IMR-90 (cell line): ENCODE measurements around the gene PPM1G. TPM values are rescaled to one million over a fixed set of nuclear protein-coding genes. Genes with fewer than 3 reads are reported as not detected.

Source experiments
- ATAC-seq: fragments of 200-7000 bp; cut with Tn5 transposase; 2 replicates; pipeline ENCODE4 v1.9.1; 2020; ENCODE audit warnings: low read depth, mild to moderate bottlenecking, moderate library complexity
- BruUV-seq: library from RNA; stranded (reverse); fragments of 400-500 nt; replicated peaks from 2 replicates; lab custom pipeline; 2021; lab: Mats Ljungman, UMichigan
- CTCF ChIA-PET: fragments of 300-600 bp; formaldehyde crosslinking; extraction: SDS; loops from one replicate; lab custom pipeline; 2021; ENCODE audit warnings: antibody characterized with exemption; lab: Yijun Ruan, JAX
- POLR2A ChIA-PET: fragments of 300-600 bp; sonication (Branson Sonifier 250); formaldehyde crosslinking; loops from one replicate; lab custom pipeline; 2022; ENCODE audit warnings: antibody characterized with exemption; ENCODE audit not compliant: unreplicated experiment; lab: Charles Lee
- DNase-seq: peaks from one replicate; pipeline ENCODE4 v3.0.0; 2013
- H2AFZ ChIP-seq: replicated peaks from 2 replicates; pipeline ENCODE3; 2013; ENCODE audit warnings: low read length, mild to moderate bottlenecking; ENCODE audit not compliant: poor library complexity
- H2AK5ac ChIP-seq: 2 replicates; pipeline ENCODE4 v1.6.1; 2013; ENCODE audit warnings: low read depth, low read length, inconsistent platforms
- H2AK9ac ChIP-seq: replicated peaks from 2 replicates; pipeline ENCODE3; 2013; ENCODE audit warnings: mild to moderate bottlenecking, low read depth, low read length, moderate library complexity; ENCODE audit not compliant: poor library complexity
- H2BK120ac ChIP-seq: 2 replicates; pipeline ENCODE4 v1.6.1; 2013; ENCODE audit warnings: low read depth, low read length, inconsistent platforms
- H2BK15ac ChIP-seq: 3 replicates; pipeline ENCODE4 v1.6.1; 2013; ENCODE audit warnings: low read depth, low read length, inconsistent platforms
- H2BK20ac ChIP-seq: 2 replicates; pipeline ENCODE4 v1.6.1; 2013; ENCODE audit warnings: low read depth, mild to moderate bottlenecking, inconsistent platforms, low read length, moderate library complexity
- H2BK5ac ChIP-seq: 2 replicates; pipeline ENCODE4 v1.6.1; 2013; ENCODE audit warnings: mild to moderate bottlenecking, low read depth, low read length, inconsistent platforms; ENCODE audit not compliant: poor library complexity, severe bottlenecking
- H3K14ac ChIP-seq: replicated peaks from 2 replicates; pipeline ENCODE4 v1.6.1; 2013; ENCODE audit warnings: low read depth, low read length, inconsistent platforms
- H3K18ac ChIP-seq: 2 replicates; pipeline ENCODE4 v1.6.1; 2013; ENCODE audit warnings: low read depth, low read length, control low read depth
- H3K23ac ChIP-seq: 2 replicates; pipeline ENCODE4 v1.6.1; 2013; ENCODE audit warnings: low read depth, low read length, inconsistent platforms
- H3K27ac ChIP-seq: 2 replicates; pipeline ENCODE4 v1.5.1; 2013; ENCODE audit warnings: mild to moderate bottlenecking, control low read depth, low read length; ENCODE audit not compliant: insufficient read depth
- H3K27me3 ChIP-seq: 2 replicates; pipeline ENCODE4 v1.6.1; 2013; ENCODE audit warnings: low read length; ENCODE audit not compliant: control insufficient read depth, insufficient read depth
- H3K36me3 ChIP-seq: 2 replicates; pipeline ENCODE4 v1.6.1; 2013; ENCODE audit warnings: low read length, mixed read lengths; ENCODE audit not compliant: control insufficient read depth, insufficient read depth
- H3K4ac ChIP-seq: 2 replicates; pipeline ENCODE4 v1.6.1; 2013; ENCODE audit warnings: low read depth, low read length, inconsistent platforms
- H3K4me1 ChIP-seq: 2 replicates; pipeline ENCODE4 v1.6.1; 2013; ENCODE audit warnings: low read length, mixed read lengths; ENCODE audit not compliant: control insufficient read depth, insufficient read depth
- H3K4me2 ChIP-seq: 2 replicates; pipeline ENCODE4 v1.6.1; 2013; ENCODE audit warnings: low read depth, mild to moderate bottlenecking, control low read depth, low read length, moderate library complexity
- H3K4me3 ChIP-seq: 2 replicates; pipeline ENCODE4 v1.5.1; 2013; ENCODE audit warnings: low read depth, mild to moderate bottlenecking, control low read depth, low read length, moderate library complexity; ENCODE audit not compliant: insufficient read depth
- H3K56ac ChIP-seq: 2 replicates; pipeline ENCODE4 v1.6.1; 2013; ENCODE audit warnings: low read length, inconsistent platforms; ENCODE audit not compliant: insufficient read depth; ENCODE audit errors: extremely low read depth
- H3K79me1 ChIP-seq, 2 experiments: 2 replicates each; pipeline ENCODE4 v1.6.1; 2013; ENCODE audit warnings: low read length in 2 of 2, inconsistent platforms in 1 of 2, low read depth in 1 of 2
- H3K9ac ChIP-seq: 2 replicates; pipeline ENCODE4 v1.6.1; 2013; ENCODE audit warnings: low read depth, low read length, control low read depth
- H3K9me1 ChIP-seq: 2 replicates; pipeline ENCODE4 v1.6.1; 2013; ENCODE audit warnings: low read length, inconsistent platforms; ENCODE audit not compliant: insufficient read depth
- H3K9me3 ChIP-seq: 2 replicates; pipeline ENCODE4 v1.6.1; 2013; ENCODE audit warnings: low read length; ENCODE audit not compliant: control insufficient read depth, insufficient read depth
- H4K20me1 ChIP-seq: 2 replicates; pipeline ENCODE4 v1.6.1; 2013; ENCODE audit warnings: low read length, inconsistent platforms; ENCODE audit not compliant: insufficient read depth
- H4K5ac ChIP-seq: 2 replicates; pipeline ENCODE4 v1.6.1; 2013; ENCODE audit warnings: mild to moderate bottlenecking, low read depth, low read length, control low read depth
- H4K8ac ChIP-seq, 2 experiments: 2 replicates each; pipeline ENCODE4 v1.6.1; 2013; ENCODE audit warnings: low read depth in 2 of 2, low read length in 2 of 2, control low read depth in 1 of 2, inconsistent platforms in 1 of 2
- H4K91ac ChIP-seq: 2 replicates; pipeline ENCODE4 v1.6.1; 2013; ENCODE audit warnings: low read depth, low read length, inconsistent platforms; ENCODE audit not compliant: insufficient read depth
- BHLHE40 ChIP-seq: fragments of 150-350 bp; IDR thresholded peaks from 2 replicates; pipeline ENCODE4 v1.6.1; 2016; ENCODE audit warnings: mild to moderate bottlenecking, low read depth, low read length
- ELK1 ChIP-seq: fragments of 150-350 bp; IDR thresholded peaks from 2 replicates; pipeline ENCODE4 v1.6.1; 2016; ENCODE audit warnings: low read depth, mild to moderate bottlenecking, low read length, moderate library complexity, borderline replicate concordance
- FOS ChIP-seq: fragments of 150-350 bp; IDR thresholded peaks from 2 replicates; pipeline ENCODE4 v1.6.1; 2016; ENCODE audit warnings: low read depth, low read length
- MAFK ChIP-seq: IDR thresholded peaks from 2 replicates; pipeline ENCODE4 v1.6.1; 2012; ENCODE audit warnings: low read depth, low read length, improper control_type of control experiment
- MXI1 ChIP-seq: IDR thresholded peaks from 2 replicates; pipeline ENCODE4 v1.6.1; 2012; ENCODE audit warnings: low read depth, mild to moderate bottlenecking, low read length, moderate library complexity, borderline replicate concordance
- NFE2L2 ChIP-seq: fragments of 150-350 bp; IDR thresholded peaks from 2 replicates; pipeline ENCODE4 v1.6.1; 2016; ENCODE audit warnings: low read depth, mild to moderate bottlenecking, low read length
- POLR2A ChIP-seq: IDR thresholded peaks from 2 replicates; pipeline ENCODE4 v1.6.1; 2012; ENCODE audit warnings: mild to moderate bottlenecking, low read depth, low read length
- RAD21 ChIP-seq: IDR thresholded peaks from 2 replicates; pipeline ENCODE4 v1.6.1; 2012; ENCODE audit warnings: low read length, improper control_type of control experiment
- RCOR1 ChIP-seq: IDR thresholded peaks from 2 replicates; pipeline ENCODE4 v1.6.1; 2012; ENCODE audit warnings: mild to moderate bottlenecking, low read length, improper control_type of control experiment; ENCODE audit not compliant: insufficient replicate concordance
- WGBS, 2 experiments: methylation state at CpG; one replicate each; pipeline versions ENCODE4 v1.1.5 to v1.1.7; 2013; ENCODE audit warnings: missing lambda C conversion rate in 2 of 2; ENCODE audit not compliant: insufficient read length in 1 of 2; ENCODE audit errors: extremely low coverage in 2 of 2; 5-methylcytosine and 5-hydroxymethylcytosine counted together
- dilution Hi-C: fragments of 300-500 bp; cut with HindIII; formaldehyde crosslinking; loops from one replicate; pipeline ENCODE4 v1.14.3; 2018; ENCODE audit warnings: low sequenced_read_pairs; ENCODE audit not compliant: unreplicated experiment
- in situ Hi-C: fragments of 300-500 bp; cut with MboI; formaldehyde crosslinking; loops from 3 replicates; pipeline ENCODE4 v1.14.3; 2019; ENCODE audit warnings: low sequenced_read_pairs, inconsistent platforms, mixed read lengths
- intact Hi-C: fragments of 100-400 bp; cut with micrococcal nuclease; formaldehyde crosslinking; loops from 2 replicates; pipeline ENCODE4 v1.10.0; 2022
- polyA plus RNA-seq, 3 experiments: library from polyadenylated mRNA; depleted of rRNA; stranded (reverse); fragments of >200 nt; gene quantifications; 2 replicates each; pipeline ENCODE4 v1.2.3, GENCODE V29; 2012; ENCODE audit warnings: low replicate concordance in 1 of 3
- total RNA-seq: library from RNA; depleted of rRNA; stranded (reverse); fragments of >200 nt; gene quantifications from 2 replicates; pipeline ENCODE4 v1.2.3, GENCODE V29; 2012
- TF ChIP-seq, protein P1 (sequence below): conservative IDR thresholded peaks from 2 replicates; pipeline ENCODE4 v1.5.1; 2012; ENCODE audit warnings: mild to moderate bottlenecking, low read depth, low read length, improper control_type of control experiment
- TF ChIP-seq, protein P2 (sequence below): fragments of 150-350 bp; IDR thresholded peaks from 2 replicates; pipeline ENCODE4 v1.6.1; 2017; ENCODE audit warnings: mild to moderate bottlenecking, antibody characterized with exemption, low read length, low read depth

Gene PPM1G
- total and polyA plus RNA-seq, 2 of the 4 experiments (the other 2 are of a cell fraction) = 57.6 to 95.9 TPM

- no peak for TF ChIP-seq ELK1
Measured at GRCh38 chr2:27441958-27442919, 32.8 kb upstream of the PPM1G start, which contains the start of gene KRTCAP3 (continued).

GRCh38 chr2:27441226-27441926, 32.0 kb upstream of the PPM1G start:
- Histone ChIP-seq H4K8ac (no peak overlapping the region), H2BK5ac (no peak overlapping the region), H3K4me1 (no peaks in the 10 kb centered on the region), H3K23ac (no peak overlapping the region), H3K14ac (no peak overlapping the region), H4K5ac (no peak overlapping the region), H3K4me2 (no peak overlapping the region), H3K4me3 (no peak overlapping the region), H3K27me3 (no peaks in the 10 kb centered on the region), H4K20me1 (peaks cover 4% of the 10 kb centered on the region), H2BK20ac (no peak overlapping the region), H3K9me1 (no peaks in the 10 kb centered on the region), H2AK5ac (no peak overlapping the region), H2AK9ac (no peak overlapping the region), H3K79me1 (peaks cover 3 to 4% of the 10 kb centered on the region in 2 experiments; a peak in 3 of 4 replicates), H3K36me3 (peaks cover 47% of the 10 kb centered on the region), H3K9ac (no peak overlapping the region), H3K18ac (no peak overlapping the region), H3K9me3 (no peaks in the 10 kb centered on the region), H4K91ac (no peak overlapping the region), H2BK120ac (no peak overlapping the region), H3K27ac (no peak overlapping the region), H2BK15ac (no peak overlapping the region), H3K56ac (no peak overlapping the region), H2AFZ (no peak overlapping the region), H3K4ac (no peak overlapping the region)
- intact Hi-C loops = no loop called here
- ChIA-PET CTCF (no interaction called here), POLR2A (no interaction called here)
- ATAC-seq = no peak
- BruUV-seq = TSS peak; percentile 66
- 93% methylated on average over 3 of the region's 10 CpGs; no CpG with 5 or more reads in 1 of the 2 experiments for WGBS, 2 experiments
- DNase-seq = no peak
- in situ Hi-C loops = no loop called here
- dilution Hi-C loops = no loop called here
- TF ChIP-seq BHLHE40 (no peak), POLR2A (no peak), RCOR1 (no peak), MAFK (no peak), FOS (no peak), NFE2L2 (no peak), MXI1 (no peak), RAD21 (no peak)
- TF ChIP-seq, protein P1, sequence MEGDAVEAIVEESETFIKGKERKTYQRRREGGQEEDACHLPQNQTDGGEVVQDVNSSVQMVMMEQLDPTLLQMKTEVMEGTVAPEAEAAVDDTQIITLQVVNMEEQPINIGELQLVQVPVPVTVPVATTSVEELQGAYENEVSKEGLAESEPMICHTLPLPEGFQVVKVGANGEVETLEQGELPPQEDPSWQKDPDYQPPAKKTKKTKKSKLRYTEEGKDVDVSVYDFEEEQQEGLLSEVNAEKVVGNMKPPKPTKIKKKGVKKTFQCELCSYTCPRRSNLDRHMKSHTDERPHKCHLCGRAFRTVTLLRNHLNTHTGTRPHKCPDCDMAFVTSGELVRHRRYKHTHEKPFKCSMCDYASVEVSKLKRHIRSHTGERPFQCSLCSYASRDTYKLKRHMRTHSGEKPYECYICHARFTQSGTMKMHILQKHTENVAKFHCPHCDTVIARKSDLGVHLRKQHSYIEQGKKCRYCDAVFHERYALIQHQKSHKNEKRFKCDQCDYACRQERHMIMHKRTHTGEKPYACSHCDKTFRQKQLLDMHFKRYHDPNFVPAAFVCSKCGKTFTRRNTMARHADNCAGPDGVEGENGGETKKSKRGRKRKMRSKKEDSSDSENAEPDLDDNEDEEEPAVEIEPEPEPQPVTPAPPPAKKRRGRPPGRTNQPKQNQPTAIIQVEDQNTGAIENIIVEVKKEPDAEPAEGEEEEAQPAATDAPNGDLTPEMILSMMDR = no peak
- TF ChIP-seq, protein P2, sequence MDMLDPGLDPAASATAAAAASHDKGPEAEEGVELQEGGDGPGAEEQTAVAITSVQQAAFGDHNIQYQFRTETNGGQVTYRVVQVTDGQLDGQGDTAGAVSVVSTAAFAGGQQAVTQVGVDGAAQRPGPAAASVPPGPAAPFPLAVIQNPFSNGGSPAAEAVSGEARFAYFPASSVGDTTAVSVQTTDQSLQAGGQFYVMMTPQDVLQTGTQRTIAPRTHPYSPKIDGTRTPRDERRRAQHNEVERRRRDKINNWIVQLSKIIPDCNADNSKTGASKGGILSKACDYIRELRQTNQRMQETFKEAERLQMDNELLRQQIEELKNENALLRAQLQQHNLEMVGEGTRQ = no peak
